Measurements from ENCODE around the gene PRPF40B. TPM values are rescaled to one million over a fixed set of nuclear protein-coding genes. Genes with fewer than 3 reads are reported as not detected.

The PRPF40B gene
- total and polyA plus RNA-seq, 8 donors = 11.2 to 58.3 (median 15.0) TPM

DNA sequence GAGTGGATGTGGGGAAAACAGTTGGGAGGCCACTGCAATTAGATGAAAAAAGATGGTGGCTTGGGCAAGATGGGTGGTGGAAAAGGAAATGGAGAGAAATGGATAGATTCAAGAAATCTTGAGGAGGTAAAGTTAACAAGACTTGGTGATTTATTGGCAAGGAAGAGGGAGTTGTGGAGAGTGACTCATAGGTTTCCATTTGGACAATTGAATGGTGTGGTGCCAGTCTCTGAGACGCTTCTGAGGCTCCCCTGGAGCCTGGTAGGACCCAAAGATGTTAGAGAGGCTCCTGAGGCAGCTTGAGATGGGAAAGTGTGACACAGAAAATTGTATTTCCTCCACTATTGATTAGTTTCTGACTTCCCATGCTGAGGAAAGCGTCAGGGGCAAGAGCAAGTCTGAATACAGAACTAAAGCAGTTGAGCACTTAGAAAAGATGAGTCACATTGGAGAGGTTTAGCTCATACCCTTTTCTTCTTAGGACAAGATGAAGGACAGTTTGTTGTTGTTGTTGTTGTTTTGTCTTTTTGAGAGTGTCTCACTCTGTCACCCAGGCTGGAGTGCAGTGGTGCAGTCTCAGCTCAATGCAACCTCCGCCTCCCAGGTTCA, 4.5 kb downstream of the PRPF40B start:
- Histone ChIP-seq H3K27ac (no peak overlapping the region), H3K36me3 (no peaks in the 10 kb centered on the region), H3K4me3 (no peak overlapping the region), H3K27me3 (no peaks in the 10 kb centered on the region), H3K9me3 (no peaks in the 10 kb centered on the region), H3K4me1 (no peaks in the 10 kb centered on the region)
- TF ChIP-seq, protein P1, sequence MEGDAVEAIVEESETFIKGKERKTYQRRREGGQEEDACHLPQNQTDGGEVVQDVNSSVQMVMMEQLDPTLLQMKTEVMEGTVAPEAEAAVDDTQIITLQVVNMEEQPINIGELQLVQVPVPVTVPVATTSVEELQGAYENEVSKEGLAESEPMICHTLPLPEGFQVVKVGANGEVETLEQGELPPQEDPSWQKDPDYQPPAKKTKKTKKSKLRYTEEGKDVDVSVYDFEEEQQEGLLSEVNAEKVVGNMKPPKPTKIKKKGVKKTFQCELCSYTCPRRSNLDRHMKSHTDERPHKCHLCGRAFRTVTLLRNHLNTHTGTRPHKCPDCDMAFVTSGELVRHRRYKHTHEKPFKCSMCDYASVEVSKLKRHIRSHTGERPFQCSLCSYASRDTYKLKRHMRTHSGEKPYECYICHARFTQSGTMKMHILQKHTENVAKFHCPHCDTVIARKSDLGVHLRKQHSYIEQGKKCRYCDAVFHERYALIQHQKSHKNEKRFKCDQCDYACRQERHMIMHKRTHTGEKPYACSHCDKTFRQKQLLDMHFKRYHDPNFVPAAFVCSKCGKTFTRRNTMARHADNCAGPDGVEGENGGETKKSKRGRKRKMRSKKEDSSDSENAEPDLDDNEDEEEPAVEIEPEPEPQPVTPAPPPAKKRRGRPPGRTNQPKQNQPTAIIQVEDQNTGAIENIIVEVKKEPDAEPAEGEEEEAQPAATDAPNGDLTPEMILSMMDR (IDR thresholded peaks at IDR 0.05) = no peak
- DNase-seq = no peak
- no peak for FAIRE-seq
- ATAC-seq = no peak
- intact Hi-C loops (cut with DNase I) = no loop called here
- WGBS, 2 donors = 91 to 95% methylated on average over 3 of the region's 3 CpGs

DNA sequence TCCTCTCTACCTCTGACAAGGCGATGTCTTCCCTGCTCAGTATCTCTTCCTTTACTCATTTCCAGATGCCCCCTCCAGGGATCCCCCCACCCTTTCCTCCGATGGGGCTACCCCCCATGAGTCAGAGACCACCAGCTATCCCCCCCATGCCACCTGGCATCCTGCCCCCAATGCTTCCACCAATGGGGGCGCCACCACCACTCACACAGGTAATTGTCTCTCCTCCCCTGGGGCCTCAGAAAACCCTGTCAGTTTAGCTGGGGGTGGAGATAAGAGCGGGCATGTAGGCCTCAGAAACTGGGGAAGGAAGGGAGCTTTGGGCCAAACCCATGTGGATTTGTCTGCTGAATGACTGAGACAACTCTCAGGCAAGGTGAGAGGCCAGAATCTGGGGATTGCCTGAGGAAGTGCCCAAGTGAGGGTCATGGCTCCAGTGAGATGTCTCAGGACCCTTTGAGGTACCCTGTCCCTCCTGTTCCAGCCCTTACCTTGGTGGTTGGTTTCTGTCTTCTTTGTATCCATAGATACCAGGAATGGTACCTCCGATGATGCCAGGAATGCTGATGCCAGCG, 8.1 kb downstream of the PRPF40B start:
- FAIRE-seq (no peak), DNase-seq (no peak), ATAC-seq (no peak)
- Histone ChIP-seq H3K27ac (no peak overlapping the region), H3K4me1 (no peaks in the 10 kb centered on the region), H3K9me3 (no peaks in the 10 kb centered on the region), H3K27me3 (no peaks in the 10 kb centered on the region), H3K36me3 (no peaks in the 10 kb centered on the region), H3K4me3 (no peak overlapping the region)
- 90 to 92% methylated on average over 6 of the region's 6 CpGs for WGBS, 2 donors
- intact Hi-C loops (cut with DNase I) = no loop called here
- TF ChIP-seq, protein P1 (IDR thresholded peaks at IDR 0.05) = no peak

DNA sequence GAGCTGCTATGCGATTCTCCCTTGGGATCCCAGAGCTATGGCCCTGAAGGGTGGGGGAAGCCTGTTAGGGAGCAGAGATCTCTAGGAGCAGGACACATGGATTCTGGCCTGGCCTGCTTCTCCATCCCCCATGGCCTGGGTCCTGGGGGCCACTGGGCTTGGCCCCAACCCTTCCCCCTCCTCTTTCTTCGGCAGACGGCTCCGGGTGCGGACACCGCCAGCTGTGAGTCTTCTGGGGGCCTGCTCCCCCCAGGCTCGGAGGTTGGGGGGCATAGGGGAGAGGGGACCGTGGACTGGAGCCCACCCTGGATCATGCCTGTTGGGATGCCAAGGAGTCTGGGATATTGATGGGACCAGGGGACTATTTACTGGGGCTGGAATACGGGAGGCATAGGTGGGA, 9.0 kb downstream of the PRPF40B start:
- ATAC-seq = no peak
- Histone ChIP-seq H3K36me3 (no peaks in the 10 kb centered on the region), H3K27ac (no peak overlapping the region), H3K4me1 (no peaks in the 10 kb centered on the region), H3K27me3 (no peaks in the 10 kb centered on the region), H3K9me3 (no peaks in the 10 kb centered on the region), H3K4me3 (no peak overlapping the region)
- WGBS, 2 donors = 90 to 92% methylated on average over 9 of the region's 9 CpGs
- intact Hi-C loops (cut with DNase I) = no loop called here
- FAIRE-seq = no peak
- TF ChIP-seq, protein P1 (IDR thresholded peaks at IDR 0.05) = no peak
- no peak for DNase-seq

DNA sequence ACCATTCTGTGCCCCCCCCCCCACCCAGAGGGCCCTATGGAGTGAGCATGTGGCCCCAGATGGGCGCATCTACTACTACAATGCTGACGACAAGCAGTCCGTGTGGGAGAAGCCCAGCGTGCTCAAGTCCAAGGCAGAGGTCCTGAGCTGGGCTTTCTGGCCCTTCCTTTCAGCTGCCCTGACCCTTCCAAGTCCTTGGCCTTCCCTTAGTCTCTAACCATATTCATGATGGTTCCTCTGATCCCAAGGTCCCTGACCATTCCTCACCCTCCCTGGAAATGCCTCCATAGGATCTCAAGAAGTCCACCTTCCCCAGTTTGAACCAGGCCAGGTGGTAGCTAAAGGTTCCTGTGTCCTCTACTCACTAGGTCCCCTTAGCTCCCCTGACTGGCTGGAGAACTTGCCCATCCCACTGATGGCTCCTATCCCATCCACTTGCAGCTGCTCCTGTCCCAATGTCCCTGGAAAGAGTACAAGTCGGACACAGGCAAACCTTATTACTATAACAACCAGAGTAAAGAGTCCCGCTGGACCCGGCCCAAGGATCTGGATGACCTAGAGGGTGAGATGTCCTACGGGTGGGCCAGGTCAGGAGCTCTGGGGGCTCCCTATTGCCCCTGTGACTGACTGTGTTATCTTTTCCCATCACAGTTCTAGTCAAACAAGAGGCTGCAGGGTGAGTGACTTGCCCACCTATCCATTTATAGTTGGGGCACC, 9.8 kb downstream of the PRPF40B start:
- no peak for DNase-seq
- H3K4me3 ChIP-seq = no peak overlapping the region
- no peaks in the 10 kb centered on the region for H3K27me3 ChIP-seq
- TF ChIP-seq, protein P1 (IDR thresholded peaks at IDR 0.05) = no peak
- H3K4me1 ChIP-seq = no peaks in the 10 kb centered on the region
- H3K27ac ChIP-seq = no peak overlapping the region
- no peak for ATAC-seq
- no peaks in the 10 kb centered on the region for H3K36me3 ChIP-seq
- 92 to 94% methylated on average over 7 to 8 of the region's 8 CpGs for WGBS, 2 donors
- FAIRE-seq = no peak
- intact Hi-C loops (cut with DNase I) = no loop called here
- H3K9me3 ChIP-seq = no peaks in the 10 kb centered on the region
